Cerebellar nuclear complex (tissue), 1 donor: Measurements from ENCODE around the gene ALDH5A1.
"Not testable (repeated sequence)": the region's sequence is repeated elsewhere in the genome, so short reads cannot be mapped to it uniquely, and the experiment has no call there.

Source experiments
- DNase-seq, 2 experiments: peaks; one replicate each; lab custom pipeline; 2025; lab: John Stamatoyannopoulos, UW

The ALDH5A1 gene

GRCh38 chr6:24486065-24486464 is 8.7 kb upstream of the ALDH5A1 start:
- no peak for DNase-seq

- no peak for DNase-seq
These were observed 5.3 kb upstream of the ALDH5A1 start, which contains the start of gene GPLD1 for GRCh38 chr6:24489470-24489869. Gene GPLD1 (minus strand): TSS chr6:24489578. CDS start chr6:24489511, 67 bp downstream.

- DNase-seq: no peak
These were observed 4.9 kb upstream of the ALDH5A1 start for GRCh38 chr6:24489881-24490280.

- no peak for DNase-seq
These were observed 3.8 kb upstream of the ALDH5A1 start for GRCh38 chr6:24490948-24491347.

GRCh38 chr6:24492475-24492874 is 2.3 kb upstream of the ALDH5A1 start:
- DNase-seq: no peak

- no peak for DNase-seq
These were observed 586 bp upstream of the ALDH5A1 start for GRCh38 chr6:24493945-24494820.

GRCh38 chr6:24497254-24497970 is 2.6 kb downstream of the ALDH5A1 start:
- DNase-seq: no peak

GRCh38 chr6:24500683-24501082 is 5.9 kb downstream of the ALDH5A1 start:
- DNase-seq: no peak

- no peak for DNase-seq
These were observed 6.6 kb downstream of the ALDH5A1 start for GRCh38 chr6:24501374-24501773.

GRCh38 chr6:24501914-24502313 is 7.1 kb downstream of the ALDH5A1 start:
- no peak for DNase-seq

- no peak for DNase-seq
These were observed 9.5 kb downstream of the ALDH5A1 start for GRCh38 chr6:24504287-24504648.

GRCh38 chr6:24504649-24505586 is 10.1 kb downstream of the ALDH5A1 start:
- DNase-seq: no peak

GRCh38 chr6:24506814-24507520 is 12.2 kb downstream of the ALDH5A1 start:
- no peak for DNase-seq

- not testable (repeated sequence) for DNase-seq
These were observed 17.2 kb downstream of the ALDH5A1 start for GRCh38 chr6:24511976-24512375.

- DNase-seq: no peak
These were observed 18.8 kb downstream of the ALDH5A1 start for GRCh38 chr6:24513602-24514001.

GRCh38 chr6:24517659-24518543 is 23.1 kb downstream of the ALDH5A1 start:
- no peak for DNase-seq

- DNase-seq: no peak
These were observed 26.3 kb downstream of the ALDH5A1 start for GRCh38 chr6:24520929-24521546.

- no peak for DNase-seq
These were observed 27.7 kb downstream of the ALDH5A1 start for GRCh38 chr6:24522228-24523176.

- no peak for DNase-seq
These were observed 29.6 kb downstream of the ALDH5A1 start for GRCh38 chr6:24524329-24524728.
